Activated CD4-positive, alpha-beta T cell treated with anti-CD3 and anti-CD28 coated beads for 1 hour (primary cell): ENCODE measurements around the gene EGR1.
"Not testable (repeated sequence)": the region's sequence is repeated elsewhere in the genome, so short reads cannot be mapped to it uniquely, and the experiment has no call there.

Source experiments
- DNase-seq: peaks from one replicate; pipeline ENCODE4 v3.0.0-alpha.2; 2020

Gene EGR1

GRCh38 chr5:138469540-138470321, 4.5 kb downstream of the EGR1 start:
- peak; percentile 87 for DNase-seq

GRCh38 chr5:138470322-138471051, 5.2 kb downstream of the EGR1 start:
- DNase-seq = peak; percentile 68

- no peak for DNase-seq
Measured at GRCh38 chr5:138471052-138471361, 5.7 kb downstream of the EGR1 start.

GRCh38 chr5:138472353-138472752, 7.1 kb downstream of the EGR1 start:
- DNase-seq = no peak

- not testable (repeated sequence) for DNase-seq
Measured at GRCh38 chr5:138473151-138473550, 7.9 kb downstream of the EGR1 start.

- DNase-seq = no peak
Measured at GRCh38 chr5:138476918-138477317, 11.6 kb downstream of the EGR1 start.

GRCh38 chr5:138482638-138483037, 17.4 kb downstream of the EGR1 start:
- DNase-seq = no peak

GRCh38 chr5:138488481-138488945, 23.2 kb downstream of the EGR1 start:
- no peak for DNase-seq

- DNase-seq = no peak
Measured at GRCh38 chr5:138489683-138490061, 24.4 kb downstream of the EGR1 start.

- no peak for DNase-seq
Measured at GRCh38 chr5:138490648-138491283, 25.5 kb downstream of the EGR1 start.

- no peak for DNase-seq
Measured at GRCh38 chr5:138491284-138491648, 26.0 kb downstream of the EGR1 start.

- DNase-seq = peak; percentile 75
Measured at GRCh38 chr5:138491669-138492559, 26.6 kb downstream of the EGR1 start.

GRCh38 chr5:138492560-138493045, 27.3 kb downstream of the EGR1 start:
- no peak for DNase-seq

GRCh38 chr5:138495351-138495750, 30.1 kb downstream of the EGR1 start:
- DNase-seq = no peak

GRCh38 chr5:138498376-138498775, 33.1 kb downstream of the EGR1 start:
- DNase-seq = no peak

- no peak for DNase-seq
Measured at GRCh38 chr5:138502121-138502520, 36.8 kb downstream of the EGR1 start.

GRCh38 chr5:138502521-138502920, 37.2 kb downstream of the EGR1 start:
- DNase-seq = no peak

- DNase-seq = no peak
Measured at GRCh38 chr5:138503487-138504270, 38.4 kb downstream of the EGR1 start.

- no peak for DNase-seq
Measured at GRCh38 chr5:138504799-138505198, 39.5 kb downstream of the EGR1 start.

- no peak for DNase-seq
Measured at GRCh38 chr5:138506370-138507306, 41.4 kb downstream of the EGR1 start.

GRCh38 chr5:138507485-138507884, 42.2 kb downstream of the EGR1 start:
- DNase-seq = not testable (repeated sequence)
